H1 (cell line): Measurements from ENCODE around the gene SYNJ2. TPM values are rescaled to one million over a fixed set of nuclear protein-coding genes. Genes with fewer than 3 reads are reported as not detected.

ENCODE experiments used
- CTCF ChIA-PET: fragments of 300-600 bp; sonication (Branson Sonifier 250); formaldehyde crosslinking; loops from one replicate; lab custom pipeline; 2021; ENCODE audit not compliant: partially characterized antibody; lab: Charles Lee
- POLR2A ChIA-PET: fragments of 300-600 bp; sonication (Branson Sonifier 250); formaldehyde crosslinking; loops from one replicate; lab custom pipeline; 2021; ENCODE audit warnings: inconsistent platforms; ENCODE audit not compliant: partially characterized antibody; lab: Charles Lee
- DNase-seq, 2 experiments: peaks; one replicate each; pipeline versions ENCODE4 v3.0.0 to v3.0.0-alpha.2; 2010 to 2022; ENCODE audit warnings: low spot score in 2 of 2, low read depth in 1 of 2, mixed read lengths in 1 of 2
- FAIRE-seq: peaks from 2 replicates; lab custom pipeline; 2011; peaks lifted over from hg19 to GRCh38; lab: Jason Lieb, UNC
- H2AFZ ChIP-seq: 2 replicates; pipeline ENCODE4 v1.8.1; 2012; ENCODE audit warnings: low read length, inconsistent platforms
- H2AK5ac ChIP-seq: 2 replicates; pipeline ENCODE4 v1.6.1; 2013; ENCODE audit warnings: low read depth, low read length
- H2BK120ac ChIP-seq: replicated peaks from 2 replicates; pipeline ENCODE3; 2013; ENCODE audit warnings: low read depth, low read length, inconsistent platforms
- H2BK12ac ChIP-seq: 2 replicates; pipeline ENCODE4 v1.6.1; 2013; ENCODE audit warnings: low read depth, low read length
- H2BK15ac ChIP-seq: 2 replicates; pipeline ENCODE4 v1.6.1; 2013; ENCODE audit warnings: low read length
- H2BK20ac ChIP-seq: 2 replicates; pipeline ENCODE4 v1.6.1; 2013; ENCODE audit warnings: low read length
- H2BK5ac ChIP-seq: 2 replicates; pipeline ENCODE4 v1.6.1; 2013; ENCODE audit warnings: low read depth, low read length
- H3K14ac ChIP-seq: 2 replicates; pipeline ENCODE4 v1.6.1; 2013; ENCODE audit warnings: inconsistent platforms; ENCODE audit not compliant: insufficient read length
- H3K18ac ChIP-seq: 2 replicates; pipeline ENCODE4 v1.6.1; 2013; ENCODE audit warnings: low read length; ENCODE audit errors: extremely low read depth
- H3K23ac ChIP-seq: 2 replicates; pipeline ENCODE4 v1.6.1; 2013; ENCODE audit warnings: inconsistent platforms; ENCODE audit not compliant: insufficient read length
- H3K23me2 ChIP-seq: 2 replicates; pipeline ENCODE4 v1.6.1; 2013; ENCODE audit warnings: low read depth, low read length
- H3K27ac ChIP-seq: 2 replicates; pipeline ENCODE4 v1.6.1; 2011; ENCODE audit warnings: low read depth, low read length, inconsistent platforms
- H3K27me3 ChIP-seq, 4 experiments: replicated peaks in 1 of 4; 1 replicate in 1 of 4; 2 replicates in 3 of 4; pipeline versions ENCODE4 v1.6.1 to v1.8.1; 2011 to 2013; ENCODE audit warnings: low read length in 3 of 4, mild to moderate bottlenecking in 3 of 4, inconsistent platforms in 2 of 4, mixed read lengths in 2 of 4, moderate library complexity in 1 of 4; ENCODE audit not compliant: control insufficient read depth in 3 of 4, insufficient read depth in 3 of 4; ENCODE audit errors: extremely low read depth in 1 of 4
- H3K36me3 ChIP-seq, 4 experiments: 2 replicates each; pipeline versions ENCODE4 v1.6.1 to v1.8.1; 2011 to 2013; ENCODE audit warnings: mild to moderate bottlenecking in 4 of 4, low read length in 3 of 4, moderate library complexity in 2 of 4, control low read depth in 1 of 4, inconsistent platforms in 1 of 4; ENCODE audit not compliant: insufficient read depth in 4 of 4, control insufficient read depth in 2 of 4
- H3K4ac ChIP-seq: replicated peaks from 2 replicates; pipeline ENCODE3; 2013; ENCODE audit warnings: low read length, low read depth, mixed read lengths, inconsistent platforms; ENCODE audit not compliant: insufficient read length
- H3K4me1 ChIP-seq, 4 experiments: replicated peaks in 1 of 4; 1 replicate in 1 of 4; 2 replicates in 3 of 4; pipeline versions ENCODE4 v1.6.1 to v1.8.1; 2011 to 2013; ENCODE audit warnings: low read length in 3 of 4, inconsistent platforms in 2 of 4, mixed read lengths in 1 of 4; ENCODE audit not compliant: insufficient read depth in 4 of 4, control insufficient read depth in 3 of 4
- H3K4me2 ChIP-seq, 2 experiments: 2 replicates each; pipeline versions ENCODE4 v1.6.1 to v1.8.1; 2011 to 2013; ENCODE audit warnings: low read depth in 2 of 2, low read length in 2 of 2, control low read depth in 1 of 2, inconsistent platforms in 1 of 2, mild to moderate bottlenecking in 1 of 2; ENCODE audit not compliant: insufficient read depth in 1 of 2
- H3K4me3 ChIP-seq, 4 experiments: fragments of 200-600, 300-600 bp in 1 of 4; sonication (generic), shearing (Covaris generic), sonication (Bioruptor Twin) in 1 of 4; 2 replicates each; pipeline versions ENCODE4 v1.5.1 to v1.8.1; 2011 to 2016; ENCODE audit warnings: low read length in 4 of 4, low read depth in 3 of 4, control low read depth in 2 of 4, inconsistent platforms in 2 of 4, mild to moderate bottlenecking in 2 of 4, mixed read lengths in 1 of 4, moderate library complexity in 1 of 4; ENCODE audit not compliant: insufficient read depth in 2 of 4; ENCODE audit errors: extremely low read depth in 1 of 4
- H3K56ac ChIP-seq: replicated peaks from 2 replicates; pipeline ENCODE3; 2013; ENCODE audit warnings: low read depth, mild to moderate bottlenecking, mixed read lengths, low read length, inconsistent platforms; ENCODE audit not compliant: insufficient read length
- H3K79me1 ChIP-seq: 2 replicates; pipeline ENCODE4 v1.6.1; 2013; ENCODE audit warnings: low read depth, low read length, control low read depth
- H3K79me2 ChIP-seq, 2 experiments: 2 replicates each; pipeline versions ENCODE4 v1.6.1 to v1.8.1; 2012 to 2013; ENCODE audit warnings: low read length in 2 of 2, mild to moderate bottlenecking in 2 of 2, inconsistent platforms in 1 of 2; ENCODE audit not compliant: insufficient read depth in 2 of 2, control insufficient read depth in 1 of 2
- H3K9ac ChIP-seq, 4 experiments: replicated peaks in 1 of 4; 1 replicate in 1 of 4; 2 replicates in 3 of 4; pipeline versions ENCODE4 v1.6.1 to v1.8.1; 2011 to 2013; ENCODE audit warnings: low read depth in 3 of 4, low read length in 3 of 4, control low read depth in 2 of 4, mild to moderate bottlenecking in 2 of 4, moderate library complexity in 2 of 4, inconsistent platforms in 1 of 4; ENCODE audit errors: extremely low read depth in 1 of 4
- H3K9me3 ChIP-seq, 2 experiments: 2 replicates each; pipeline versions ENCODE4 v1.6.1 to v1.8.1; 2012 to 2013; ENCODE audit warnings: mild to moderate bottlenecking in 2 of 2, moderate library complexity in 2 of 2, control low read depth in 1 of 2, inconsistent platforms in 1 of 2, low read depth in 1 of 2, low read length in 1 of 2, mixed read lengths in 1 of 2; ENCODE audit not compliant: insufficient read depth in 2 of 2
- H4K20me1 ChIP-seq, 2 experiments: replicated peaks in 1 of 2; 2 replicates each; pipeline versions ENCODE3 to v1.8.1; 2011 to 2013; ENCODE audit warnings: inconsistent platforms in 2 of 2, low read length in 2 of 2, mild to moderate bottlenecking in 1 of 2; ENCODE audit not compliant: insufficient read depth in 2 of 2, control insufficient read depth in 1 of 2
- H4K5ac ChIP-seq: 2 replicates; pipeline ENCODE4 v1.6.1; 2013; ENCODE audit warnings: low read length, low read depth, mixed read lengths, inconsistent platforms; ENCODE audit not compliant: insufficient read length
- H4K8ac ChIP-seq: 2 replicates; pipeline ENCODE4 v1.8.0; 2013; ENCODE audit warnings: mild to moderate bottlenecking, moderate library complexity, low read length, inconsistent platforms; ENCODE audit not compliant: insufficient read depth; ENCODE audit errors: extremely low read depth
- H4K91ac ChIP-seq: replicated peaks from 2 replicates; pipeline ENCODE3; 2013; ENCODE audit warnings: low read length, mixed read lengths, inconsistent platforms; ENCODE audit not compliant: insufficient read length
- ASH2L ChIP-seq: fragments of 200-600, 300-600 bp; sonication (generic); IDR thresholded peaks from one replicate; pipeline ENCODE4 v1.7.1; 2017; ENCODE audit warnings: low read length
- EP300 ChIP-seq, 2 experiments: IDR thresholded peaks; 1 replicate in 1 of 2; 2 replicates in 1 of 2; pipeline ENCODE4 v1.6.1; 2011 to 2012; ENCODE audit warnings: low read depth in 2 of 2, low read length in 2 of 2, mild to moderate bottlenecking in 2 of 2, borderline replicate concordance in 1 of 2, inconsistent platforms in 1 of 2, moderate library complexity in 1 of 2
- GTF2F1 ChIP-seq: IDR thresholded peaks from 2 replicates; pipeline ENCODE4 v1.6.1; 2012; ENCODE audit warnings: low read depth, low read length, improper control_type of control experiment, borderline replicate concordance
- HDAC6 ChIP-seq: IDR thresholded peaks from one replicate; pipeline ENCODE4 v1.7.1; 2012; ENCODE audit warnings: low read depth, mild to moderate bottlenecking, inconsistent platforms, low read length, moderate library complexity
- JUN ChIP-seq: IDR thresholded peaks from 2 replicates; pipeline ENCODE4 v1.6.1; 2011; ENCODE audit warnings: low read depth, mild to moderate bottlenecking, improper control_type of control experiment, low read length
- NRF1 ChIP-seq: IDR thresholded peaks from 2 replicates; pipeline ENCODE4 v1.6.1; 2011; ENCODE audit warnings: mild to moderate bottlenecking, low read depth, low read length, improper control_type of control experiment
- POLR2AphosphoS5 ChIP-seq: IDR thresholded peaks from 2 replicates; pipeline ENCODE4 v1.6.1; 2011; ENCODE audit warnings: low read depth, low read length
- RFX5 ChIP-seq: IDR thresholded peaks from 2 replicates; pipeline ENCODE4 v1.6.1; 2011; ENCODE audit warnings: low read depth, low read length, improper control_type of control experiment, borderline replicate concordance
- TAF1 ChIP-seq: IDR thresholded peaks from 2 replicates; pipeline ENCODE4 v1.6.1; 2011; ENCODE audit warnings: mild to moderate bottlenecking, low read depth, low read length
- TCF12 ChIP-seq: IDR thresholded peaks from 2 replicates; pipeline ENCODE4 v1.6.1; 2011; ENCODE audit warnings: low read depth, mild to moderate bottlenecking, low read length
- WGBS, 2 experiments: shearing (Covaris generic) in 1 of 2; methylation state at CpG; one replicate each; pipeline versions ENCODE4 v1.1.6 to v1.1.7; 2013 to 2015; ENCODE audit warnings: low lambda C conversion rate in 2 of 2, mixed read lengths in 2 of 2, inconsistent platforms in 1 of 2, low coverage in 1 of 2, missing lambda C conversion rate in 1 of 2; ENCODE audit not compliant: insufficient replicate concordance in 2 of 2, insufficient coverage in 1 of 2, insufficient read length in 1 of 2; ENCODE audit errors: extremely low coverage in 1 of 2, missing lambda C conversion rate in 1 of 2; 5-methylcytosine and 5-hydroxymethylcytosine counted together
- polyA plus RNA-seq, 7 experiments: library from polyadenylated mRNA; depleted of rRNA in 3 of 7; stranded (reverse) in 5 of 7; unstranded in 2 of 7; fragments of >200 nt in 5 of 7; fragments of 200-250 nt in 2 of 7; gene quantifications; 1 replicate in 5 of 7; 2 replicates in 1 of 7; 4 replicates in 1 of 7; pipeline versions ENCODE4 v1.2.1 to v1.2.3, GENCODE V29; 2011 to 2013; ENCODE audit warnings: missing spikeins in 2 of 7, mixed read lengths in 2 of 7
- total RNA-seq: library from RNA; stranded (reverse); fragmentation: NEBNext Ultra II Directional; extraction: Animal tissue kit (Norgen Biotek cat#: 25700); gene quantifications from 2 replicates; pipeline ENCODE4 v1.2.1, GENCODE V29; 2021
- TF ChIP-seq, protein P1 (sequence below): IDR thresholded peaks from 2 replicates; pipeline ENCODE4 v1.6.1; 2011; ENCODE audit warnings: low read length, improper control_type of control experiment

SYNJ2 gene
- total and polyA plus RNA-seq, 2 of the 8 experiments (the other 6 are each of a cell fraction or from before 2014, with no cell fraction given), result 3.7 to 13.9 TPM

DNA sequence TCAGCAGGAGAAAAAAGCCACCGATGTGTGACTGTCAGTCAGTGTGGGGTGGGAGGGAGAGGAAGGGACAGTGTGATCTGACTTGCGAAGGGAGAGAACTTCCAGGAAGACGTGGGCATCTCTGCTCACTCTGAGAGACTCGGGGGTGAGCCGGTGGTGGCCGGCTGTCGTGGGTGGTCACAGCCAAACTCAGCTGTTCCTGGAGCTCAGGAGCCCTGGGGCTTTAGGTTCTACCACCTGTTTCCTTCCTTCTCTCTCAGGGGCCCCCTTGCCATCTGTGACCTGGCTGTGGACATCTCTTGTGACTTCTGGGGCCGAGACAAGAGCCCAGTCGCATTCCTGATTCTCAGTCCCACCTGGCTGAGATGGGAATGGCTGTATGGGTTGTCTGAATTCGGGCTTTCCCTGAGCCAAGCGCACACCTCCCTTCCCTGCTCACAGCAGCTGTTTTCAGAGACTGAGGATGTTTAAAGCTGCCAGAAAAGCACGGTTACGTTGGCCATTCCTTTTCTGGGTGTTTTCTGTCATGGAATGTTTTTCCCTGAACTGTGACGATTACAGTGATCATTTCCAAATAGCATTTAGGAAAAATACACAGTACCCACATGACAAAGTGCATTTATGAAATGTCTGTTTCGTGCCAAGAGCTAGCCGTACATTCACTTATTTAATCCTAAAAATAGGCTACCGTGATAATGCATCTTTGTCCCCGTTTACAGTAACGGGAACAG, 36.5 kb downstream of the SYNJ2 start:
- Histone ChIP-seq H4K8ac (no peak overlapping the region), H3K56ac (no peak overlapping the region), H2BK20ac (no peak overlapping the region), H3K79me2 (no peaks in the 10 kb centered on the region), H3K36me3 (no peaks in the 10 kb centered on the region), H3K4ac (no peak overlapping the region), H2BK120ac (no peak overlapping the region), H3K18ac (no peak overlapping the region), H3K4me3 (no peak overlapping the region), H2BK15ac (no peak overlapping the region), H2AK5ac (no peak overlapping the region), H3K14ac (no peak overlapping the region), H4K20me1 (no peaks in the 10 kb centered on the region), H3K27me3 (no peaks in the 10 kb centered on the region), H3K27ac (no peak overlapping the region), H4K5ac (no peak overlapping the region), H2BK12ac (no peak overlapping the region), H3K79me1 (peaks cover 2% of the 10 kb centered on the region), H2BK5ac (no peak overlapping the region), H3K23me2 (no peaks in the 10 kb centered on the region), H3K4me2 (no peak overlapping the region), H2AFZ (no peak overlapping the region), H3K4me1 (peaks cover 0 to 4% (median 0%) of the 10 kb centered on the region in 4 experiments; a peak in 2 of 7 replicates), H4K91ac (no peak overlapping the region), H3K9me3 (no peaks in the 10 kb centered on the region), H3K9ac (no peak overlapping the region), H3K23ac (no peak overlapping the region)
- WGBS, 2 experiments, result 88% methylated on average over 12 of the region's 19 CpGs; no CpG with 5 or more reads in 1 of the 2 experiments
- ChIA-PET CTCF (interaction anchor here (0.9 to 1.3 kb wide), 2 partner anchors 11 to 116 kb away, joined by 3 read pairs; no protein-coding TSS in a partner anchor), POLR2A (no interaction called here)
- DNase-seq (no peak), FAIRE-seq (no peak)
- TF ChIP-seq TCF12 (no peak), JUN (no peak), TAF1 (no peak), POLR2AphosphoS5 (no peak), RFX5 (no peak), NRF1 (no peak), EP300 (IDR thresholded peaks at IDR 0.05; ENCODE audit: borderline replicate concordance in 1 of 2, low read depth in 2 of 2, low read length in 2 of 2) (no peak), HDAC6 (no peak), GTF2F1 (no peak), ASH2L (no peak)
- TF ChIP-seq, protein P1, sequence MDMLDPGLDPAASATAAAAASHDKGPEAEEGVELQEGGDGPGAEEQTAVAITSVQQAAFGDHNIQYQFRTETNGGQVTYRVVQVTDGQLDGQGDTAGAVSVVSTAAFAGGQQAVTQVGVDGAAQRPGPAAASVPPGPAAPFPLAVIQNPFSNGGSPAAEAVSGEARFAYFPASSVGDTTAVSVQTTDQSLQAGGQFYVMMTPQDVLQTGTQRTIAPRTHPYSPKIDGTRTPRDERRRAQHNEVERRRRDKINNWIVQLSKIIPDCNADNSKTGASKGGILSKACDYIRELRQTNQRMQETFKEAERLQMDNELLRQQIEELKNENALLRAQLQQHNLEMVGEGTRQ, result no peak
